ENCODE measurements around the gene ZNF266. TPM values are rescaled to one million over a fixed set of nuclear protein-coding genes. Genes with fewer than 3 reads are reported as not detected.

ZNF266 gene
- total RNA-seq, 1 experiment from 2014 or later: 14.7 TPM

- Histone ChIP-seq H4K8ac (replicated peaks; ENCODE audit: insufficient read length, low read depth, low read length) (no peak overlapping the region), H3K56ac (ENCODE audit: insufficient read length, low read depth, low read length) (no peak overlapping the region), H2BK15ac (ENCODE audit: low read depth, low read length) (no peak overlapping the region), H3K4ac (ENCODE audit: low read depth, low read length) (no peak overlapping the region), H3K79me2 (ENCODE audit: insufficient read depth, low read length) (no peaks in the 10 kb centered on the region), H4K20me1 (ENCODE audit: control insufficient read depth, insufficient read depth, insufficient read length) (no peaks in the 10 kb centered on the region), H4K5ac (ENCODE audit: insufficient read length, low read depth, low read length) (no peak overlapping the region), H3K23ac (ENCODE audit: insufficient read length, low read depth, low read length) (no peak overlapping the region), H4K91ac (ENCODE audit: insufficient read length, low read depth, low read length) (no peak overlapping the region), H2BK20ac (ENCODE audit: low read depth, low read length, poor library complexity, severe bottlenecking) (no peak overlapping the region), H3K9me3 (ENCODE audit: control insufficient read depth, low read depth, low read length) (peaks cover 73% of the 10 kb centered on the region), H2AFZ (ENCODE audit: low read length) (no peak overlapping the region), H3T11ph (ENCODE audit: low read length) (no peak overlapping the region), H3K4me1 (ENCODE audit: insufficient read depth, low read length) (no peaks in the 10 kb centered on the region), H3K79me1 (ENCODE audit: insufficient read depth, low read depth, low read length, poor library complexity, severe bottlenecking) (no peaks in the 10 kb centered on the region), H2BK5ac (ENCODE audit: insufficient read length, low read length) (no peak overlapping the region), H3K14ac (ENCODE audit: insufficient read depth, low read length) (no peak overlapping the region), H3K23me2 (ENCODE audit: insufficient read length, low read depth, low read length, poor library complexity, severe bottlenecking) (no peaks in the 10 kb centered on the region), H2BK120ac (ENCODE audit: low read depth, low read length, poor library complexity, severe bottlenecking) (no peak overlapping the region), H3K27me3 (ENCODE audit: insufficient read depth, low read length) (no peaks in the 10 kb centered on the region), H3K9ac (ENCODE audit: extremely low read depth, insufficient read length, low read length) (no peak overlapping the region), H2AK5ac (ENCODE audit: insufficient read length, low read length) (no peak overlapping the region), H2BK12ac (ENCODE audit: insufficient read length, low read depth, low read length) (no peak overlapping the region), H3K4me2 (ENCODE audit: insufficient read depth, insufficient read length, low read length) (no peak overlapping the region), H3K18ac (ENCODE audit: insufficient read length, low read depth, low read length) (no peak overlapping the region), H3K27ac (ENCODE audit: insufficient read length, low read depth, low read length) (no peak overlapping the region)
- no peak for DNase-seq
- H3K27me3 Mint-ChIP-seq (ENCODE audit: low read depth): peaks cover 7% of the 10 kb centered on the region
- H3K27ac Mint-ChIP-seq: no peak overlapping the region
- H3K36me3 Mint-ChIP-seq (ENCODE audit: insufficient read depth in 1 of 3, low read depth in 3 of 3): peaks cover 25 to 47% (median 32%) of the 10 kb centered on the region in 3 experiments
- WGBS (ENCODE audit: extremely low coverage, insufficient read length, low lambda C conversion rate): no CpG with 5 or more reads among the region's 5 CpGs
- no peak for TF ChIP-seq CTCF (conservative IDR thresholded peaks at IDR 0.05)
- no peak overlapping the region for H3K4me3 Mint-ChIP-seq
- H3K9me3 Mint-ChIP-seq: peaks cover 90% of the 10 kb centered on the region in 2 experiments
- no peaks in the 10 kb centered on the region for H3K4me1 Mint-ChIP-seq
Observed at GRCh38 chr19:9407827-9408226, 27.5 kb downstream of the ZNF266 start.

Measured in H9 (cell line).